HepG2 (cell line): ENCODE measurements around the gene PLCB1. TPM values are rescaled to one million over a fixed set of nuclear protein-coding genes. Genes with fewer than 3 reads are reported as not detected.

ENCODE experiments used
- BRF2 ChIP-seq: sonication (generic); formaldehyde crosslinking; IDR thresholded peaks from 2 replicates; pipeline ENCODE4 v1.8.1; 2022; ENCODE audit warnings: mild to moderate bottlenecking, missing genetic modification reagents
- DRAP1 ChIP-seq: IDR thresholded peaks from 2 replicates; pipeline ENCODE4 v1.6.1; 2016; ENCODE audit warnings: missing genetic modification reagents, missing compliant biosample characterization
- FOSL1 ChIP-seq: sonication (generic); formaldehyde crosslinking; IDR thresholded peaks from 2 replicates; pipeline ENCODE4 v1.9.0; 2021; ENCODE audit warnings: missing genetic modification reagents, borderline replicate concordance
- IKZF1 ChIP-seq: fragments of 450-650 bp; IDR thresholded peaks from 2 replicates; pipeline ENCODE4 v1.7.1; 2016
- KDM3A ChIP-seq: IDR thresholded peaks from 2 replicates; pipeline ENCODE4 v1.6.1; 2018; ENCODE audit warnings: low read depth, missing compliant biosample characterization
- MAF1 ChIP-seq: sonication (generic); formaldehyde crosslinking; IDR thresholded peaks from 2 replicates; pipeline ENCODE4 v1.5.0; 2020; ENCODE audit warnings: missing genetic modification reagents, borderline replicate concordance
- MIER2 ChIP-seq: IDR thresholded peaks from 2 replicates; pipeline ENCODE4 v1.6.1; 2016; ENCODE audit warnings: missing biosample characterization, missing genetic modification reagents
- MZF1 ChIP-seq: sonication (generic); formaldehyde crosslinking; IDR thresholded peaks from 2 replicates; pipeline ENCODE4 v1.8.1; 2023; ENCODE audit warnings: mild to moderate bottlenecking, missing genetic modification reagents, borderline replicate concordance
- NFE2 ChIP-seq: sonication (generic); formaldehyde crosslinking; IDR thresholded peaks from 2 replicates; pipeline ENCODE4 v1.4.0; 2020; ENCODE audit warnings: missing genetic modification reagents
- NR2F6 ChIP-seq, 2 experiments: IDR thresholded peaks; 2 replicates each; pipeline ENCODE4 v1.6.1; 2016; ENCODE audit warnings: antibody characterized with exemption in 1 of 2, mild to moderate bottlenecking in 1 of 2
- PCBP1 ChIP-seq: fragments of 200-400 bp; formaldehyde crosslinking; IDR thresholded peaks from 2 replicates; pipeline ENCODE4 v1.6.1; 2017; ENCODE audit warnings: mild to moderate bottlenecking, low read depth, low read length, borderline replicate concordance
- POLR2G ChIP-seq: fragments of 200-400 bp; formaldehyde crosslinking; IDR thresholded peaks from 2 replicates; pipeline ENCODE4 v1.6.1; 2018; ENCODE audit warnings: mild to moderate bottlenecking, low read depth, low read length, moderate library complexity
- SNRNP70 ChIP-seq: fragments of 200-400 bp; formaldehyde crosslinking; IDR thresholded peaks from 2 replicates; pipeline ENCODE4 v1.6.1; 2017; ENCODE audit warnings: mild to moderate bottlenecking, low read depth, low read length, moderate library complexity
- ZBTB38 ChIP-seq: sonication (generic); formaldehyde crosslinking; IDR thresholded peaks from 2 replicates; pipeline ENCODE4 v1.5.1; 2020; ENCODE audit warnings: mild to moderate bottlenecking, missing genetic modification reagents
- ZFP82 ChIP-seq: sonication (generic); formaldehyde crosslinking; IDR thresholded peaks from 2 replicates; pipeline ENCODE4 v1.5.1; 2020; ENCODE audit warnings: mild to moderate bottlenecking, missing genetic modification reagents, borderline replicate concordance
- ZFY ChIP-seq: sonication (generic); formaldehyde crosslinking; IDR thresholded peaks from 2 replicates; pipeline ENCODE4 v1.4.0; 2020; ENCODE audit warnings: missing genetic modification reagents
- ZNF329 ChIP-seq: sonication (generic); formaldehyde crosslinking; IDR thresholded peaks from 2 replicates; pipeline ENCODE4 v1.9.0; 2021; ENCODE audit warnings: low read depth, mild to moderate bottlenecking, missing genetic modification reagents
- ZNF333 ChIP-seq: sonication (generic); formaldehyde crosslinking; IDR thresholded peaks from 2 replicates; pipeline ENCODE4 v1.4.0; 2020; ENCODE audit warnings: mild to moderate bottlenecking, missing genetic modification reagents, borderline replicate concordance
- ZNF577 ChIP-seq: sonication (generic); formaldehyde crosslinking; IDR thresholded peaks from 2 replicates; pipeline ENCODE4 v1.4.0; 2020; ENCODE audit warnings: mild to moderate bottlenecking, low read depth, missing genetic modification reagents, borderline replicate concordance
- ZNF720 ChIP-seq: sonication (generic); formaldehyde crosslinking; IDR thresholded peaks from 2 replicates; pipeline ENCODE4 v1.4.0; 2020; ENCODE audit warnings: missing genetic modification reagents
- polyA plus RNA-seq, 8 experiments: library from polyadenylated mRNA; depleted of rRNA in 3 of 8; stranded (reverse) in 7 of 8; unstranded in 1 of 8; fragments of >200 nt; fragmentation: Illumina TruSeq in 4 of 8; extraction: Trizol in 4 of 8; gene quantifications; 2 replicates each; pipeline versions ENCODE4 v1.2.1 to v1.2.3, GENCODE V29; 2011 to 2016; ENCODE audit warnings: low read depth in 4 of 8, missing spikeins in 1 of 8, mixed read lengths in 1 of 8; ENCODE audit not compliant: insufficient read depth in 1 of 8
- total RNA-seq, 5 experiments: library from RNA; depleted of rRNA; stranded (reverse); fragments of >200 nt; fragmentation: Illumina TruSeq; extraction: Trizol; gene quantifications; 2 replicates each; pipeline ENCODE4 v1.2.3, GENCODE V29; 2016; ENCODE audit warnings: low read depth in 1 of 5
- TF ChIP-seq, protein P1 (sequence below): sonication (generic); formaldehyde crosslinking; IDR thresholded peaks from 2 replicates; pipeline ENCODE4 v1.5.1; 2020; ENCODE audit warnings: missing genetic modification reagents, mild to moderate bottlenecking, borderline replicate concordance
- TF ChIP-seq, protein P2 (sequence below): sonication (generic); formaldehyde crosslinking; IDR thresholded peaks from 2 replicates; pipeline ENCODE4 v1.9.0; 2021; ENCODE audit warnings: mild to moderate bottlenecking, missing genetic modification reagents

The PLCB1 gene
- total and polyA plus RNA-seq, 2 of the 13 experiments (the other 11 are each of a cell fraction or from before 2014, with no cell fraction given) = 42.4 to 55.9 TPM

GRCh38 chr20:8464368-8464767 lies 332.3 kb downstream of the PLCB1 start (continued):
- TF ChIP-seq KDM3A (CRISPR knock-in tag) = no peak
- no peak for TF ChIP-seq ZBTB38 (CRISPR knock-in tag)
- TF ChIP-seq POLR2G = no peak
- TF ChIP-seq SNRNP70 = no peak
- TF ChIP-seq NR2F6 (IDR thresholded peaks at IDR 0.05) = no peak
- TF ChIP-seq NR2F6 (CRISPR knock-in tag; IDR thresholded peaks at IDR 0.05) = no peak
- TF ChIP-seq ZFP82 (CRISPR knock-in tag) = peak; percentile 100
- no peak for TF ChIP-seq MIER2
- TF ChIP-seq ZNF720 (CRISPR knock-in tag) = no peak
- TF ChIP-seq ZNF333 (CRISPR knock-in tag) = no peak
- TF ChIP-seq, protein P1, sequence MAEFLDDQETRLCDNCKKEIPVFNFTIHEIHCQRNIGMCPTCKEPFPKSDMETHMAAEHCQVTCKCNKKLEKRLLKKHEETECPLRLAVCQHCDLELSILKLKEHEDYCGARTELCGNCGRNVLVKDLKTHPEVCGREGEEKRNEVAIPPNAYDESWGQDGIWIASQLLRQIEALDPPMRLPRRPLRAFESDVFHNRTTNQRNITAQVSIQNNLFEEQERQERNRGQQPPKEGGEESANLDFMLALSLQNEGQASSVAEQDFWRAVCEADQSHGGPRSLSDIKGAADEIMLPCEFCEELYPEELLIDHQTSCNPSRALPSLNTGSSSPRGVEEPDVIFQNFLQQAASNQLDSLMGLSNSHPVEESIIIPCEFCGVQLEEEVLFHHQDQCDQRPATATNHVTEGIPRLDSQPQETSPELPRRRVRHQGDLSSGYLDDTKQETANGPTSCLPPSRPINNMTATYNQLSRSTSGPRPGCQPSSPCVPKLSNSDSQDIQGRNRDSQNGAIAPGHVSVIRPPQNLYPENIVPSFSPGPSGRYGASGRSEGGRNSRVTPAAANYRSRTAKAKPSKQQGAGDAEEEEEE (CRISPR knock-in tag) = no peak
- TF ChIP-seq MZF1 (CRISPR knock-in tag) = no peak
- TF ChIP-seq IKZF1 = no peak
- peak; percentile 58; the same call in 1 of the 2 replicates for TF ChIP-seq FOSL1 (CRISPR knock-in tag)
- no peak for TF ChIP-seq ZNF329 (CRISPR knock-in tag)
- no peak for TF ChIP-seq BRF2
- peak; percentile 60 for TF ChIP-seq ZFY (CRISPR knock-in tag)
- TF ChIP-seq PCBP1 = no peak
- TF ChIP-seq NFE2 (CRISPR knock-in tag) = peak; percentile 83
- no peak for TF ChIP-seq DRAP1 (CRISPR knock-in tag)
- TF ChIP-seq MAF1 (CRISPR knock-in tag) = no peak
- no peak for TF ChIP-seq ZNF577
- TF ChIP-seq, protein P2, sequence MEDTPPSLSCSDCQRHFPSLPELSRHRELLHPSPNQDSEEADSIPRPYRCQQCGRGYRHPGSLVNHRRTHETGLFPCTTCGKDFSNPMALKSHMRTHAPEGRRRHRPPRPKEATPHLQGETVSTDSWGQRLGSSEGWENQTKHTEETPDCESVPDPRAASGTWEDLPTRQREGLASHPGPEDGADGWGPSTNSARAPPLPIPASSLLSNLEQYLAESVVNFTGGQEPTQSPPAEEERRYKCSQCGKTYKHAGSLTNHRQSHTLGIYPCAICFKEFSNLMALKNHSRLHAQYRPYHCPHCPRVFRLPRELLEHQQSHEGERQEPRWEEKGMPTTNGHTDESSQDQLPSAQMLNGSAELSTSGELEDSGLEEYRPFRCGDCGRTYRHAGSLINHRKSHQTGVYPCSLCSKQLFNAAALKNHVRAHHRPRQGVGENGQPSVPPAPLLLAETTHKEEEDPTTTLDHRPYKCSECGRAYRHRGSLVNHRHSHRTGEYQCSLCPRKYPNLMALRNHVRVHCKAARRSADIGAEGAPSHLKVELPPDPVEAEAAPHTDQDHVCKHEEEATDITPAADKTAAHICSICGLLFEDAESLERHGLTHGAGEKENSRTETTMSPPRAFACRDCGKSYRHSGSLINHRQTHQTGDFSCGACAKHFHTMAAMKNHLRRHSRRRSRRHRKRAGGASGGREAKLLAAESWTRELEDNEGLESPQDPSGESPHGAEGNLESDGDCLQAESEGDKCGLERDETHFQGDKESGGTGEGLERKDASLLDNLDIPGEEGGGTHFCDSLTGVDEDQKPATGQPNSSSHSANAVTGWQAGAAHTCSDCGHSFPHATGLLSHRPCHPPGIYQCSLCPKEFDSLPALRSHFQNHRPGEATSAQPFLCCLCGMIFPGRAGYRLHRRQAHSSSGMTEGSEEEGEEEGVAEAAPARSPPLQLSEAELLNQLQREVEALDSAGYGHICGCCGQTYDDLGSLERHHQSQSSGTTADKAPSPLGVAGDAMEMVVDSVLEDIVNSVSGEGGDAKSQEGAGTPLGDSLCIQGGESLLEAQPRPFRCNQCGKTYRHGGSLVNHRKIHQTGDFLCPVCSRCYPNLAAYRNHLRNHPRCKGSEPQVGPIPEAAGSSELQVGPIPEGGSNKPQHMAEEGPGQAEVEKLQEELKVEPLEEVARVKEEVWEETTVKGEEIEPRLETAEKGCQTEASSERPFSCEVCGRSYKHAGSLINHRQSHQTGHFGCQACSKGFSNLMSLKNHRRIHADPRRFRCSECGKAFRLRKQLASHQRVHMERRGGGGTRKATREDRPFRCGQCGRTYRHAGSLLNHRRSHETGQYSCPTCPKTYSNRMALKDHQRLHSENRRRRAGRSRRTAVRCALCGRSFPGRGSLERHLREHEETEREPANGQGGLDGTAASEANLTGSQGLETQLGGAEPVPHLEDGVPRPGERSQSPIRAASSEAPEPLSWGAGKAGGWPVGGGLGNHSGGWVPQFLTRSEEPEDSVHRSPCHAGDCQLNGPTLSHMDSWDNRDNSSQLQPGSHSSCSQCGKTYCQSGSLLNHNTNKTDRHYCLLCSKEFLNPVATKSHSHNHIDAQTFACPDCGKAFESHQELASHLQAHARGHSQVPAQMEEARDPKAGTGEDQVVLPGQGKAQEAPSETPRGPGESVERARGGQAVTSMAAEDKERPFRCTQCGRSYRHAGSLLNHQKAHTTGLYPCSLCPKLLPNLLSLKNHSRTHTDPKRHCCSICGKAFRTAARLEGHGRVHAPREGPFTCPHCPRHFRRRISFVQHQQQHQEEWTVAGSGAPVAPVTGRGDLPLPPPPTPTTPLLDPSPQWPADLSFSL = no peak
